Keratinocyte (primary cell): ENCODE results near the gene ACACA. TPM values are rescaled to one million over a fixed set of nuclear protein-coding genes. Genes with fewer than 3 reads are reported as not detected.

ENCODE experiments used
- DNase-seq: peaks from one replicate; pipeline ENCODE4 v3.0.0-alpha.2; 2011; ENCODE audit warnings: low read depth, missing footprints, low spot score
- FAIRE-seq: peaks from 2 replicates; lab custom pipeline; 2011; peaks lifted over from hg19 to GRCh38; lab: Jason Lieb, UNC
- H2AFZ ChIP-seq: 2 replicates; pipeline ENCODE4 v1.6.0; 2012; ENCODE audit warnings: low read length, control low read depth, inconsistent platforms; ENCODE audit not compliant: control insufficient read depth
- H3K27ac ChIP-seq: 2 replicates; pipeline ENCODE4 v1.5.1; 2011; ENCODE audit warnings: low read length; ENCODE audit not compliant: control insufficient read depth, insufficient read depth
- H3K27me3 ChIP-seq: 3 replicates; pipeline ENCODE4 v1.6.0; 2011; ENCODE audit warnings: low read length; ENCODE audit not compliant: control insufficient read depth, insufficient read depth; ENCODE audit errors: extremely low read depth
- H3K36me3 ChIP-seq, 2 experiments: 2 replicates in 1 of 2; 3 replicates in 1 of 2; pipeline ENCODE4 v1.5.1; 2011; ENCODE audit warnings: low read length in 2 of 2, mild to moderate bottlenecking in 1 of 2; ENCODE audit not compliant: control insufficient read depth in 2 of 2, insufficient read depth in 2 of 2; ENCODE audit errors: extremely low read depth in 1 of 2
- H3K4me1 ChIP-seq: 3 replicates; pipeline ENCODE4 v1.5.1; 2011; ENCODE audit warnings: low read length; ENCODE audit not compliant: control insufficient read depth, insufficient read depth; ENCODE audit errors: extremely low read depth
- H3K4me2 ChIP-seq: 3 replicates; pipeline ENCODE4 v1.6.0; 2011; ENCODE audit warnings: low read depth, low read length; ENCODE audit not compliant: control insufficient read depth, insufficient read depth; ENCODE audit errors: extremely low read depth
- H3K4me3 ChIP-seq, 3 experiments: fragments of 200-600 bp in 1 of 3; sonication (generic) in 1 of 3; 2 replicates in 2 of 3; 3 replicates in 1 of 3; pipeline ENCODE4 v1.5.1; 2011 to 2016; ENCODE audit warnings: low read length in 3 of 3, mild to moderate bottlenecking in 3 of 3, control low read depth in 2 of 3, inconsistent platforms in 1 of 3, low read depth in 1 of 3, mixed read lengths in 1 of 3, mixed run types in 1 of 3, moderate library complexity in 1 of 3; ENCODE audit not compliant: control insufficient read depth in 2 of 3, insufficient read depth in 2 of 3; ENCODE audit errors: extremely low read depth in 1 of 3
- H3K79me2 ChIP-seq: 2 replicates; pipeline ENCODE4 v1.6.0; 2012; ENCODE audit warnings: low read length; ENCODE audit not compliant: control insufficient read depth, insufficient read depth
- H3K9ac ChIP-seq: 3 replicates; pipeline ENCODE4 v1.6.0; 2011; ENCODE audit warnings: low read length; ENCODE audit not compliant: control insufficient read depth, insufficient read depth; ENCODE audit errors: extremely low read depth
- H3K9me1 ChIP-seq: 3 replicates; pipeline ENCODE4 v1.6.0; 2011; ENCODE audit warnings: low read length; ENCODE audit not compliant: control insufficient read depth, insufficient read depth; ENCODE audit errors: extremely low read depth
- H3K9me3 ChIP-seq: 2 replicates; pipeline ENCODE4 v1.5.1; 2012; ENCODE audit warnings: low read depth, low read length; ENCODE audit not compliant: control insufficient read depth
- H4K20me1 ChIP-seq: 3 replicates; pipeline ENCODE4 v1.6.0; 2011; ENCODE audit warnings: low read length; ENCODE audit not compliant: control insufficient read depth, insufficient read depth; ENCODE audit errors: extremely low read depth
- EZH2 ChIP-seq: IDR thresholded peaks from one replicate; pipeline ENCODE4 v1.6.1; 2012; ENCODE audit warnings: inconsistent platforms, mild to moderate bottlenecking, low read length, moderate library complexity
- dilution Hi-C: fragments of 300-500 bp; cut with MboI; formaldehyde crosslinking; loops from one replicate; pipeline ENCODE4 v1.7.0; 2020; ENCODE audit warnings: low sequenced_read_pairs; ENCODE audit not compliant: extremely low pct_ligation_motif_present
- polyA plus RNA-seq, 5 experiments: library from polyadenylated mRNA; depleted of rRNA in 3 of 5; stranded (reverse) in 3 of 5; stranded (forward) in 1 of 5; unstranded in 1 of 5; fragments of >200 nt; gene quantifications; 1 replicate in 1 of 5; 2 replicates in 3 of 5; 3 replicates in 1 of 5; pipeline versions ENCODE4 v1.2.1 to v1.2.3, GENCODE V29; 2011 to 2012; ENCODE audit warnings: missing spikeins in 2 of 5, low read depth in 1 of 5, low replicate concordance in 1 of 5
- TF ChIP-seq, protein P1 (sequence below), 3 experiments: IDR thresholded peaks in 1 of 3; conservative IDR thresholded peaks in 1 of 3; optimal IDR thresholded peaks in 1 of 3; 2 replicates in 2 of 3; 3 replicates in 1 of 3; pipeline versions ENCODE3 to v1.5.1; 2011; ENCODE audit warnings: low read length in 3 of 3, mild to moderate bottlenecking in 3 of 3, moderate library complexity in 2 of 3, control low read depth in 1 of 3, inconsistent platforms in 1 of 3; ENCODE audit not compliant: insufficient read depth in 2 of 3; ENCODE audit errors: extremely low read depth in 1 of 3

The ACACA gene
- polyA plus RNA-seq, 1 donor (not counting 4 experiments of a cell fraction or from before 2014, with no cell fraction given), result 85.8 TPM

DNA sequence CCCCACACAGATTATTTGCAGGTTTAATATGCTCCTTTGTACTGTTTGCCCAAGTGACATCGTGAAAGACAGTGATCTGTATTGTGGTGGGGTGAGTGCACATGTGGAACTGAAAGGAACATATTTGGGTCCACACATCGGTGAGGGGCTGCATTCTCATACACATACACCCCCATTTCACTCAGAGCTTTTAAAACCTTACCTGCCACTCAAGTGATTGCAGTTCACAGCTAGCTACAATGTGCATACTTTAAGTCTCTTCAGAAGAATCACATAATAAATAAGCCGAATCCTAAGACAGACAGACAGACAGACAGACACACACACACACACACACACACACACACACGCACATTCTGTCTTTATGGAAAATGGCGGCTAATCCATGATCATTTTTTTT lies 355.3 kb downstream of the ACACA start:
- dilution Hi-C loops, result no loop called here
- Histone ChIP-seq H3K4me2 (no peak overlapping the region), H3K9me1 (no peaks in the 10 kb centered on the region), H3K4me3 (no peak overlapping the region), H3K9me3 (no peaks in the 10 kb centered on the region), H4K20me1 (no peaks in the 10 kb centered on the region), H3K27ac (no peak overlapping the region), H3K9ac (no peak overlapping the region), H3K27me3 (no peaks in the 10 kb centered on the region), H3K79me2 (no peaks in the 10 kb centered on the region), H2AFZ (no peak overlapping the region), H3K4me1 (no peaks in the 10 kb centered on the region), H3K36me3 (peaks cover 6 to 17% of the 10 kb centered on the region in 2 experiments)
- no peak for FAIRE-seq
- DNase-seq, result no peak
- TF ChIP-seq, protein P1, sequence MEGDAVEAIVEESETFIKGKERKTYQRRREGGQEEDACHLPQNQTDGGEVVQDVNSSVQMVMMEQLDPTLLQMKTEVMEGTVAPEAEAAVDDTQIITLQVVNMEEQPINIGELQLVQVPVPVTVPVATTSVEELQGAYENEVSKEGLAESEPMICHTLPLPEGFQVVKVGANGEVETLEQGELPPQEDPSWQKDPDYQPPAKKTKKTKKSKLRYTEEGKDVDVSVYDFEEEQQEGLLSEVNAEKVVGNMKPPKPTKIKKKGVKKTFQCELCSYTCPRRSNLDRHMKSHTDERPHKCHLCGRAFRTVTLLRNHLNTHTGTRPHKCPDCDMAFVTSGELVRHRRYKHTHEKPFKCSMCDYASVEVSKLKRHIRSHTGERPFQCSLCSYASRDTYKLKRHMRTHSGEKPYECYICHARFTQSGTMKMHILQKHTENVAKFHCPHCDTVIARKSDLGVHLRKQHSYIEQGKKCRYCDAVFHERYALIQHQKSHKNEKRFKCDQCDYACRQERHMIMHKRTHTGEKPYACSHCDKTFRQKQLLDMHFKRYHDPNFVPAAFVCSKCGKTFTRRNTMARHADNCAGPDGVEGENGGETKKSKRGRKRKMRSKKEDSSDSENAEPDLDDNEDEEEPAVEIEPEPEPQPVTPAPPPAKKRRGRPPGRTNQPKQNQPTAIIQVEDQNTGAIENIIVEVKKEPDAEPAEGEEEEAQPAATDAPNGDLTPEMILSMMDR (optimal IDR thresholded peaks at IDR 0.05 in 1 of 3, IDR thresholded peaks at IDR 0.05 in 1 of 3, conservative IDR thresholded peaks at IDR 0.05 in 1 of 3; ENCODE audit: extremely low read depth in 1 of 3, insufficient read depth in 2 of 3, low read length in 3 of 3), result no peak
- no peak for TF ChIP-seq EZH2

DNA sequence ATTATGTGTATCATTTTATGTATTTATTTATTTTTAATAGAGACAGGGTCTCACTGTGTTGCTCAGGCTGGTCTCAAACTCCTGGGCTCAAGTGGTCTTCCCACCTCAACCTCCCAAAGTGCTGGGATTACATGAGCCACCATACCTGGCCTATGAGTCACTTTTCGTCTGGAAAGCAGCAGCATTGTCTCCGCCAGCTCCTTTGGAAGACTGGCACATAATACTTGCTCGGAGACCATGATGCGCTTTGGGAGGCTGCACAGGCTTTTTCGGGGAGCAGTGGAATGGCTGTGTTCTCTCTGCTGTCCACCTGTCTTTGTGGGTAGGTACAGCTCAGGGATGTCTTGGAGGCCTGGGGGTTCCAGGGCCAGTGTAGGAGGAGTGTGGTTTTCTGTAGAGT lies 355.7 kb downstream of the ACACA start:
- dilution Hi-C loops, result no loop called here
- no peaks in the 10 kb centered on the region for H3K4me1 ChIP-seq
- no peaks in the 10 kb centered on the region for H4K20me1 ChIP-seq
- no peak overlapping the region for H3K4me2 ChIP-seq
- H3K36me3 ChIP-seq, result peaks cover 5 to 16% of the 10 kb centered on the region in 2 experiments
- no peak overlapping the region for H2AFZ ChIP-seq
- TF ChIP-seq EZH2, result no peak
- TF ChIP-seq, protein P1 (optimal IDR thresholded peaks at IDR 0.05 in 1 of 3, IDR thresholded peaks at IDR 0.05 in 1 of 3, conservative IDR thresholded peaks at IDR 0.05 in 1 of 3; ENCODE audit: extremely low read depth in 1 of 3, insufficient read depth in 2 of 3, low read length in 3 of 3), result no peak
- H3K9me3 ChIP-seq, result no peaks in the 10 kb centered on the region
- H3K27ac ChIP-seq, result no peak overlapping the region
- no peak for DNase-seq
- H3K79me2 ChIP-seq, result no peaks in the 10 kb centered on the region
- H3K9ac ChIP-seq, result no peak overlapping the region
- no peak for FAIRE-seq
- no peaks in the 10 kb centered on the region for H3K9me1 ChIP-seq
- H3K27me3 ChIP-seq, result no peaks in the 10 kb centered on the region
- no peak overlapping the region for H3K4me3 ChIP-seq
